ENCODE results near the gene ZNF423.
A peak's percentile ranks its signal among the peaks of the same experiment; 100 is the strongest.

The ZNF423 gene

DNA sequence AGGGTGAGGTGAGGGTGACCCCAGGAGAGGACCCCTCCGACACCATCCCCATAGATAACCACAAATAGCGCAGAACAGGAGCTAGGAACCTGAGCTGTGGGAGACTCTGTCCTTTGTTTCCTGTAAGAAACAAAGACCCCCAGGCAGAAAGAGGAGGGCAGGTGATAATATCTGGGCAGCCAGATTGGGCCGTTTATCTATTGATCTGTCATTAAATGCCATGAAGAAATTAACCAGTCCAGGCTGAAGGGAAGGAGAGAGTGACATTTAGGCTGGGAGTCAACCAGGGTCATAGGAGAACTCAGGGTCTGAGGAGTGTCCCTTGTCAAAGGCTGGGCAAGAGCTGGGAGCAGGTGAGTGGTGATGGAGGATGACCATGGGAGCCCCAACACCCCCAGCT, 324.5 kb downstream of the ZNF423 start:
- Mint-ChIP-seq H3K27ac (no peak overlapping the region), H3K4me1 (peaks cover 8% of the 10 kb centered on the region), H3K4me3 (no peak overlapping the region), H3K27me3 (peaks cover 8% of the 10 kb centered on the region), H3K36me3 (no peaks in the 10 kb centered on the region), H3K9me3 (no peaks in the 10 kb centered on the region)
- DNase-seq (ENCODE audit: low spot score in 2 of 2) (no peak), ATAC-seq (ENCODE audit: low read depth) (no peak)

DNA sequence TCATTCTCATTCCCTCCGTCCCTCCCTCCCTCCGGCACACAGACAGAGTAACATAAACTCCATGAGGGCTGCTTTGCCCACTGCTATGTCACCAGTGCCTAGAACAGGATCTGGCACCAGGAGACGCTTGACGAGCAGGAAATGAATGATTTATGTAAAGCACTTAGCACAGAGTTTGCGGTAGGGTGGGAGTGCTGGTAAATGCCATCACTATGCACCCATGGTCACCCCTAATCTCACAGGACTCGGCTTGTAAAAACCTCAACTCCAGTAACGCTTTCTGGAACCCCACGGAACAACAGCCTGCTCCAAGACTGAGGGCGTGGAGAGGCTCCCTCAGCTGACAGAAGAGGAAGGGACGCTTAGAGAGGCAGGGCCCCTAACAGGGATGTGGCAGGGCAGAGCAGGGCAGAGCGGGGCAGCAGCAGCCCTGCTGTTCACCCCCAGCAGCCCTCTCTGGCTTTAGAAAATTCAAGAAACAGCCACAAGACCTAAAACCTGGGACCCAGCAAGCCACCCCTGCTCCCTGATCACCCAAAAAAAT, 325.4 kb downstream of the ZNF423 start:
- Mint-ChIP-seq H3K4me1 (peaks cover 8% of the 10 kb centered on the region), H3K4me3 (no peak overlapping the region)
- DNase-seq (ENCODE audit: low spot score in 2 of 2) = no peak

DNA sequence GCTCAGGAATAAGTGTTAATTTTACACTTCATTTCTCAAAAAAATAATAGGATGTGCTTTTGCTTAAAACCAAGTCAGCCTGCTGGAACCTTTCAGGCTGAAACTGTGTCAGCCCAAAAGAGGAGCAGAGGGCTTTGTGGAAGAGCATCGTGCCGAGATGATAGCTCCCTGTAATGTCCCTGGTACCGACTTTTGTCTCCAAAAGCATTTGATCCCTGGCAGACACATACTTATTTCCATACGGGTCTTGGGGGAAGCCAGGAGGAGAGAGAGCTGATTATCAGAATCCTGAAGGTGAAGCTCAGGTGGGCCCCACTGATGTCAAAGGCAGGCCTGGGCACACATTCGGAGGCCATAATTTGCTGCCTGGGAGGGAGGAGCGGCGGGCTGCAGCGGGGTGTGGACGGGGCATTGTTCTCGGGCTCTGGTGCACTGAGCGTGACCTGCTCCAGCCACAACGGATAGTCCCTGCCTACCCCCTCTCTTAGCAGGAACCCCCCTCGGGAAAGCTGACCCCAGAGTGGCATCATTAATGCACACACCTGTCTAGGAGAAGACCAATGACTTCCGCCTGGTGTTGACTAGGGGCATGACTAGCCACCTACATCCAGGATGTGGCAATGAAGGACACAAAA, 326.4 kb downstream of the ZNF423 start:
- H3K4me3 Mint-ChIP-seq = no peak overlapping the region
- peak; percentile 31 for ATAC-seq (ENCODE audit: low read depth)
- no peaks in the 10 kb centered on the region for H3K36me3 Mint-ChIP-seq
- H3K4me1 Mint-ChIP-seq = peaks cover 8% of the 10 kb centered on the region
- H3K9me3 Mint-ChIP-seq = no peaks in the 10 kb centered on the region
- no peak for DNase-seq (ENCODE audit: low spot score in 2 of 2)
- peaks cover 9% of the 10 kb centered on the region for H3K27me3 Mint-ChIP-seq
- no peak overlapping the region for H3K27ac Mint-ChIP-seq

More for the DNA sequence above, 325.4 kb downstream of the ZNF423 start:
- Mint-ChIP-seq H3K36me3 (no peaks in the 10 kb centered on the region), H3K9me3 (no peaks in the 10 kb centered on the region), H3K27ac (no peak overlapping the region), H3K27me3 (peaks cover 8% of the 10 kb centered on the region)
- no peak for ATAC-seq (ENCODE audit: low read depth)

DNA sequence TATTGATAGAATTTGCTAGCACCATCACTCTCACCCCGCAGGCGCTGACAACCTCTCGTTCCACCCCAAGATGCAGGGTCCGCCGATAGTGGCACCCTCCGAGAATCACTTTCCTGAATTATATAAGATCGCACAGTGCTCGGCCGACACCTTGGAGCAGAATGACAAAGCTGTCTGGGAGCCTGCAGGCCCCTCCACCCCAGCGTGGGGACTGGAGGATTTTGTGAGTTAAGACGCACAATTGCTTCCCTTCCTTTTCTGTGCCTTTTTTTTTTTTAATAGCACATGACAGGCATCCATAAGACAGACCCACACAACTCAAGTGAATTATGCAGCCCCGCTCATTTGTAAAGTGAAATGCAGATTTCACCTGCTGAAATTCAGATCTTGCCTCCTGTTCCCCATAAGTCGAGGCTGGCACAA, 327.0 kb downstream of the ZNF423 start:
- Mint-ChIP-seq H3K9me3 (no peaks in the 10 kb centered on the region), H3K36me3 (no peaks in the 10 kb centered on the region), H3K27me3 (peaks cover 10% of the 10 kb centered on the region), H3K4me3 (peak overlapping the region; percentile 78), H3K27ac (no peak overlapping the region), H3K4me1 (peaks cover 8% of the 10 kb centered on the region)
- DNase-seq (ENCODE audit: low spot score in 2 of 2) = no peak
- no peak for ATAC-seq (ENCODE audit: low read depth)

DNA sequence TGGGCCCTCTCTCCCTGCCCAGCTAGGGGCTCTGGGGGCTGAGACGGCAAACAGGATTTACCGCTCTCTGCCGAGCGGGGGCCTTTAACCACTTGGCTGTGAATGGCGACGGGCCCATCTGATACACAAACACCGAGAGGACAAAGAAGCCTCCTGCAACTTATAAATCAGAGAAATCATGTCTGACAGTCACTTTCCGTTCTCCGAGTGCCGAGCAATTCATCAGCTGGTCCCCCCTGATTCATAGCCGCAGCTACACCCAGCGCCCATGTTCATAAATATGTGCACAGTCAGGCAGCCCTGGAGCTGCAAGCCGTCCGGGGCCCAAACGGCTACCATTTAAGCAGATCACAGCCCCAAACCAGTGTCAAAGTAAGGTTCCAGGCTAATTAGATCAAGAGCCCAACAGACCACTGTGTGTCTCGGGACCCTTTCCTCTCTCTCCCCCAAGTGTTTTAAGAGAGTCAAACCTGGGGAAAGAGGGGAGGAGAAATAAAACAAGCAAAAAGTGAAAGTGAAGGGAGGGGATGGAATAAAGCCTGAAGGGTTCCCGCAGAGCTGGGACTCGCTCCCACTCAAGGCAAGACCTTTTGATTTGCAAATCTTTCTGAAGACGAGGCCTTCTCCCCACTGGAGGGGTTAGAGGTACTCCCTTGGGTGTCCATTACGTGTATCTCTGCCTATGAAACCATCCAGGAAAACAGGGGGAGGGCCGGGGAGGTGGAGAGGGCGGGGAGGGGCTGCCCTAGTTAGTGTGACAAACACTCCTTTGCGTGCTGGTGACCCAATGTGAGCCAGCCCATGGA, 327.6 kb downstream of the ZNF423 start:
- Mint-ChIP-seq H3K4me1 (peaks cover 8% of the 10 kb centered on the region), H3K27ac (no peak overlapping the region), H3K36me3 (no peaks in the 10 kb centered on the region), H3K9me3 (no peaks in the 10 kb centered on the region), H3K4me3 (peak overlapping the region; percentile 78), H3K27me3 (peaks cover 10% of the 10 kb centered on the region)
- ATAC-seq (ENCODE audit: low read depth) = no peak
- DNase-seq (ENCODE audit: low spot score in 2 of 2) = no peak

DNA sequence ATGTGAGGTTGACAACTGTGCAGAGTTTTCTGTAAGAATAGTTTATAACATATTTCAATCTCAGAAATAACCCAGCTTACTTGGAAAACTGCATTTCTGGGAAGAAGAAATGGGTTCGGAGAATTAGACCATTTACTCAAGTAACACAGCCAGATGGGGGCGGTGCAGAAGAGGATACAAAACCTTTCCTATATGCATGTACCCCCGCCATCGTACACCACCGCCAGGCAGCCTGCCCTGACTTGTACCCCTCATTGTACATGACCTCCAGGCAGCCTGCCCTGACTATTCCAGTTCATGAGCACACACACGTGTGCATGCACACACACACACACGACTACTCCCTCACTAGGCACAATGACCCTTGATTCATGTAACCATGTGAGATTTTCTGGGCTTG, 328.3 kb downstream of the ZNF423 start:
- Mint-ChIP-seq H3K27ac (no peak overlapping the region), H3K4me3 (peak overlapping the region; percentile 78), H3K27me3 (peaks cover 11% of the 10 kb centered on the region), H3K4me1 (peaks cover 8% of the 10 kb centered on the region), H3K36me3 (no peaks in the 10 kb centered on the region), H3K9me3 (no peaks in the 10 kb centered on the region)
- no peak for DNase-seq (ENCODE audit: low spot score in 2 of 2)
- ATAC-seq (ENCODE audit: low read depth) = no peak

DNA sequence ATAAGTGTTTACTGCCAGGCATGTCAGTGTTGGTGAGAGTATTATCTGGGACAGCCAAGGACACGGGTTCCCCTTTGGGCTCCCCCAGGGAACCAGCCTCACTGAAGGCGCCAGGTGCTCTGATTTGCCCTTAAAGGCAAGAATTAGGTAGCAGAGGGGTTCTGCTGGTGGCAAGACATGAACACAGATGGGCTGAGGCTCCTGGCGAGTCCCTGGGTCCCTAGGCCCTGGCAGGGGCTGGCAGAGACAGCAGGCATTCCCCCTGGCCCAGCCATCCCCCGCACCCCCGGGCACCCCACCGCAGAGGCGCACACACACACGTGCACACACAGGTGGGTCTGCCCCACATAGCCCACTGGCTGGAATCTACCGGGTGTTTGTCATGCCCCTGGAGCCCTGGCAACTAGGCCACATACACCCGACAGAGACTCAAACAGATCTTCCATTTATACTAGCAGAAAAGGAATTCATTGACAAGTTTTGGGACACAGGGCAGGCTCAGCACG, 329.0 kb downstream of the ZNF423 start:
- H3K27me3 Mint-ChIP-seq = peaks cover 14% of the 10 kb centered on the region
- no peaks in the 10 kb centered on the region for H3K9me3 Mint-ChIP-seq
- H3K4me3 Mint-ChIP-seq = no peak overlapping the region
- ATAC-seq (ENCODE audit: low read depth) (no peak), DNase-seq (ENCODE audit: low spot score in 2 of 2) (no peak)
- no peak overlapping the region for H3K27ac Mint-ChIP-seq
- peaks cover 10% of the 10 kb centered on the region for H3K4me1 Mint-ChIP-seq
- H3K36me3 Mint-ChIP-seq = no peaks in the 10 kb centered on the region

DNA sequence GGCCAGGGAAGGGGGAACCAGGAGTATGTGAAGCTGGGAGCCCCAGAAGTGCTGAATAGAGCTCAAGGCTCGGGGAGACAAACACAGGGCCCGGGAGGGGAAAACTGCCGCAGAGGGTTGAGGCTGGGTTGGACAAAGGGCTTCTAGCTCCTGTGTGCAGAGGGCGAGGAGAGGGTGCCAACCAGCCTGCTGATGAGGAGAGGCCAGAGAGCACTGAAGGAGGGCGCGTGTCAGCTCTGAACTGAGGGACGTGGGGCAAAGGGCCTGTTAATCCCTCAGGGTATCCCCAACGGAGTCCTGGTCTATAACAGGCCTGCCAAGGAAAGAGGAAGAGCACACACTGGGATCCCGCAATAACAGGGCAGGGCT, 331.0 kb downstream of the ZNF423 start:
- H3K27me3 Mint-ChIP-seq = peaks cover 14% of the 10 kb centered on the region
- no peaks in the 10 kb centered on the region for H3K9me3 Mint-ChIP-seq
- H3K27ac Mint-ChIP-seq = no peak overlapping the region
- DNase-seq (ENCODE audit: low spot score in 2 of 2) = no peak
- H3K4me3 Mint-ChIP-seq = no peak overlapping the region
- ATAC-seq (ENCODE audit: low read depth) = no peak
- H3K4me1 Mint-ChIP-seq = peaks cover 10% of the 10 kb centered on the region
- no peaks in the 10 kb centered on the region for H3K36me3 Mint-ChIP-seq

DNA sequence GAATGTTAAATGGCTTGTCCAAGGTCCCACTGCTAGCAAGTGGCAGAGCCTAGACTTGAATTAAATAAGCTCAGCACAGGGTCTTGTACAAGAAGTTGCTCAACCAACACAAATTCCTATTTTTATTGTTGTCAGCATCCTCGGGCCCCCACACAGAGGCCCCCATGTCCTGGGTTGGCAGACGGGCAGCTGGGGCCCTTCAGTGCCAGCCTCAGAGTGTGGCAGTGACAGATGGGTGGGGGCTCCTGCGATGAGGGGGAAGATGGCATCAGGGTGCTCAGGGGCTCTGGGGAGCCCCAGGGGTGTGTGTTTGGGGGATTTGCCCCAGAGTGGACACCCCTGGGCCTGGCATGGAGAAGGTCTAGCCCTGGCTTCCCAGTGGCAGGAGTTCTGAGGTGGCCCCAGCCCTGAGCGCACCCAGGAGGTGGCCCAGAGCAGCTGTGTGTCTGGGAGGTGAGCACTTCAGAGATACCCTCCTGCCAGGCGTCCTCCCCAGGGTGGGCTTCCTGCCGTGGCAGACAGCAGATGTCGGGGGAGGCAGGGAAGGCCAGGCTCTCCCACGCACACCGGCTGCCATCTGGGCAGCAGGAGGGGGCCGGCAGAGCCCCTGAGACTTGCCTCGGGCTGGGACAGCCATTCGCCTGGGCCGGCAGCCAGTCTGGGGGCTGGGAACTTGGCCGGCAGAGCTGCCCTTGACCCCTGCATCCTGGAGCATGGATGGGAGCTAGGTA, 331.5 kb downstream of the ZNF423 start:
- DNase-seq (ENCODE audit: low spot score in 2 of 2) = no peak
- Mint-ChIP-seq H3K4me3 (no peak overlapping the region), H3K27ac (no peak overlapping the region), H3K36me3 (no peaks in the 10 kb centered on the region), H3K27me3 (peaks cover 14% of the 10 kb centered on the region), H3K4me1 (peaks cover 10% of the 10 kb centered on the region), H3K9me3 (no peaks in the 10 kb centered on the region)
- no peak for ATAC-seq (ENCODE audit: low read depth)

DNA sequence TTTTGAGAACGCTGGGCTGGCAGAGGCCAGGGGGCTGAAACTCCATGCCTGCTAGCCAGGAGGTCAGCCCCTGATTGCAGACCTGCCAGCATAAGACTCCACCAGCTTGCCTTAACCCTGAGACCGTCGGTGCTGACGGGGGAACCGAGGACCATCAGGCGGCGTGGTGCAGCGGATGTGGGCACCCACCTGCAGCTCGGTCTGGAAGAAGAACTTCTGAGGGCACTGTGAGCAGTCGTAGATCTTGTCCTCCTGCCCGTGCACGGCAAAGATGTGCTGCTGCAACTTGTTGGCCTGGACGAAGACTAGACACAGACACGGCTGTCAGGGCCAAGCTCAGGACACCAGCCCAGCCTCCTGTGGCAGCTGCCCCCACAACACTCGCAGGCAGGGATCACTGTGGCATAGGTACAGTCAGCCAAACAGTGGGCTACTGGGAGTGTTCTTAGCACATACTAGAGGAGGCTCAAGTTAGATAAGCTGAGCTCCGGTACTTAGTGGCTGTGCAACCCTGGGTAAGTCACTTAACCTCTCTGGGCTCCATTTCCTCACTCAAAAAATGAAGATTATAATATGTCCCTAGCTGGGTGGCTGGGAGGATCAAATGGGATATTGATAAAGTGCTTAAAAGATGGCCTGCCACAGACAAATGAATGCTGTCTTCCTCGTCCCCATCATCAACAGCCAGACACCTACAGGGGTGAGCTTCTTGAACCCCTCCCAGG, 332.3 kb downstream of the ZNF423 start:
- no peak for ATAC-seq (ENCODE audit: low read depth)
- Mint-ChIP-seq H3K9me3 (no peaks in the 10 kb centered on the region), H3K27ac (no peak overlapping the region), H3K27me3 (peaks cover 14% of the 10 kb centered on the region), H3K4me1 (peaks cover 10% of the 10 kb centered on the region), H3K4me3 (no peak overlapping the region), H3K36me3 (no peaks in the 10 kb centered on the region)
- DNase-seq (ENCODE audit: low spot score in 2 of 2) = no peak

DNA sequence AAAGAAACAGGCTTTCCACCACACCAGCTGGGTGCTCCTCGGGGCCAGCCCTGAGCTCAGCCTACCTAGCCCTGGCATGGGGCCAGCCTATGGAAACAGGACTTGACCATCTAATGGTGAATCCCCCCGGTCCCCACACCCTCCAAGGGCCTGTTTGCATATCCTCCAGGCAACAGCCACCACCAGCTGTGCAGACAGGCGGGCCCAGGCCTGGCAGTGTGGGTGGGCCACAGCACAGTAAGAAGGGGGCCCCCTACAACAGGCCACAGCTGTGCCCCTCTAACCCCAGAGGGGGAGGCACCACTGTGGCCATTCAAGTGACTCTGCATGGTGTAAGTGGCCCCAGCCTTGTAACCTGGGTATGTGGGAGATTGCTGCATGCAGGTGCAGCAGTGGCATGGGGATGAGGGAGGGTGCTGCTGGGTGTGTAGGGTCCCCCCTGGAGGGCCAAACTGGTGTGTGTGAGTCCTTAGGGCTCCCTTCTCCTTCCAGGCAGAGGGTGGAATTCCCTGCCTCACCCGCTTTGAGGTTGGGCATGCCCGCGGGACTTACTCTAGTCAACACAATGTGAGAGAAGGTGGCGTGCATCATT, 334.1 kb downstream of the ZNF423 start:
- Mint-ChIP-seq H3K36me3 (no peaks in the 10 kb centered on the region), H3K27me3 (peaks cover 6% of the 10 kb centered on the region), H3K4me1 (peaks cover 2% of the 10 kb centered on the region), H3K27ac (no peak overlapping the region), H3K4me3 (no peak overlapping the region), H3K9me3 (no peaks in the 10 kb centered on the region)
- DNase-seq (ENCODE audit: low spot score in 2 of 2) (no peak), ATAC-seq (ENCODE audit: low read depth) (no peak)

DNA sequence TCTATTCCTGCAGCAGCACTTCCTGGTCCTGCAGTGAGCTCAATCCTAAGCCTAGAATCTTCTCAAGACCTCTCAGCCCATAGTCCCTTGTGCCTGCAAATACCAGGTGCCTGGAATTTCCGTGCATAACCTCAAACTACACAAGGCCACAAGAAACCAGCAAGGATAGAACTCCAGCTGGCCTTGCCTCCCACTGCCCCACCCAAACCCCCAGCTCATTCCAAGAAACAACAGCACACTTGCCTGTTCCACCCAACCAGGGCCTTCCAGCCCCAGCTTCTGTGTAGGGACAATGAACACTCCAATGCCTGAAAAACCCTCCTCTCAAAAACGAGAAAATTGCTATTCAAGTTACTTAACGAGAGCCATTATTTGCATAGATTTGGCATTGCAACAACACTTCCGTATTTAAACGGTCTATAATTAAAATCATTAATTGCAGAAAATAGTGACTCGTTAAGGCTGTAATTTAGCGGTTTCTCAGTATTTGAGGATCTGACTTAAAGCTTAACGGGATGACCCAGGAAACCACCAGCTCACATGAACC, 335.3 kb downstream of the ZNF423 start:
- Mint-ChIP-seq H3K9me3 (no peaks in the 10 kb centered on the region), H3K4me3 (no peak overlapping the region), H3K4me1 (peaks cover 2% of the 10 kb centered on the region), H3K36me3 (no peaks in the 10 kb centered on the region), H3K27ac (no peak overlapping the region), H3K27me3 (peaks cover 6% of the 10 kb centered on the region)
- no peak for ATAC-seq (ENCODE audit: low read depth)
- no peak for DNase-seq (ENCODE audit: low spot score in 2 of 2)

DNA sequence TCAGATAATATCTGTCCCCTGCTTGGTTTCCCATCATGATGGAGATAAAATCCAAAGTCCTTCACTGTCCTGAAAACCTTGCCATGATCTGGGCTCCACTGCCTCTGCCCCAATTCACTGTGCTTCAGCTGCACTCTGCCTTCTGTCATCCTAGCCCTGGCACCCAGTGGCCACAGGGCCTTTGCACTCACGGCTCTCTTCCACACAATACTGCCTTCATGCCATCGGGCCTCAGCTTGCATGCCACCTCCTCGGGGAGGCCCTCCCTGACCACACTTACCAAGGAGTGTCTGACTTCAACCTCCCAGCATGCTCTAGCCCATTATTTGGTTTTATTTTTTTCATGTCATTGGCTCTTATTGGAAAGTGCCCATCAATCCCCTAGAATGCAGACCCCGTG, 336.2 kb downstream of the ZNF423 start:
- Mint-ChIP-seq H3K4me1 (peaks cover 2% of the 10 kb centered on the region), H3K27ac (no peak overlapping the region), H3K36me3 (no peaks in the 10 kb centered on the region), H3K4me3 (no peak overlapping the region), H3K9me3 (no peaks in the 10 kb centered on the region), H3K27me3 (peaks cover 5% of the 10 kb centered on the region)
- DNase-seq (ENCODE audit: low spot score in 2 of 2) (no peak), ATAC-seq (ENCODE audit: low read depth) (no peak)

All from memory B cell (primary cell).